Measurements from ENCODE around the gene ZBTB26. TPM values are rescaled to one million over a fixed set of nuclear protein-coding genes. Genes with fewer than 3 reads are reported as not detected.

ZBTB26 gene
- total and polyA plus RNA-seq, 2 donors (not counting 1 experiment from before 2014, with no cell fraction given) = 4.7 to 16.4 TPM

- Histone ChIP-seq H3K4me3 (ENCODE audit: control extremely low read depth in 1 of 5, extremely low read depth in 1 of 5, insufficient read depth in 1 of 5, low read depth in 2 of 5, low read length in 4 of 5) (no peak overlapping the region), H3K27ac (ENCODE audit: low read length in 2 of 2) (peak overlapping the region in 1 of 2 donors; percentile 44), H2AFZ (ENCODE audit: insufficient read depth, low read depth, low read length, poor library complexity, severe bottlenecking) (no peak overlapping the region), H3K9me3 (ENCODE audit: control extremely low read depth in 1 of 3, control insufficient read depth in 2 of 3, insufficient read depth in 1 of 3, low read length in 2 of 3) (no peaks in the 10 kb centered on the region), H3K4me2 (replicated peaks; ENCODE audit: low read depth, low read length, poor library complexity, severe bottlenecking) (no peak overlapping the region), H3K27me3 (replicated peaks in 1 of 4; ENCODE audit: control extremely low read depth in 1 of 4, control insufficient read depth in 3 of 4, insufficient read depth in 4 of 4, low read length in 3 of 4) (no peaks in the 10 kb centered on the region), H4K20me1 (ENCODE audit: control insufficient read depth, insufficient read depth, low read length, poor library complexity, severe bottlenecking) (peaks cover 25% of the 10 kb centered on the region), H3K36me3 (replicated peaks in 1 of 2; ENCODE audit: control extremely low read depth in 1 of 2, control insufficient read depth in 1 of 2, extremely low read depth in 1 of 2, insufficient read depth in 2 of 2, low read length in 1 of 2) (peaks cover 1 to 14% of the 10 kb centered on the region in 2 experiments), H3K4me1 (ENCODE audit: control insufficient read depth in 2 of 2, insufficient read depth in 2 of 2, low read length in 2 of 2) (peaks cover 18 to 31% of the 10 kb centered on the region in 2 donors), H3K79me2 (ENCODE audit: control insufficient read depth, insufficient read depth, low read length) (peaks cover 95% of the 10 kb centered on the region), H3K9ac (ENCODE audit: low read length) (no peak overlapping the region)
- Mint-ChIP-seq H3K4me3 (no peak overlapping the region), H3K27me3 (no peaks in the 10 kb centered on the region), H3K9me3 (ENCODE audit: insufficient read depth) (no peaks in the 10 kb centered on the region), H3K27ac (no peak overlapping the region), H3K4me1 (peaks cover 30% of the 10 kb centered on the region)
- intact Hi-C loops (cut with micrococcal nuclease) = no loop called here
- ChIA-PET POLR2A (interaction anchor here (0.6 kb wide), 1 partner anchor 1206 kb away, joined by 4 read pairs; no protein-coding TSS in a partner anchor), CTCF (no interaction called here)
- WGBS (ENCODE audit: insufficient coverage) = no CpG with 5 or more reads among the region's 1 CpG
- no peak for DNase-seq
- ATAC-seq (ENCODE audit: low read depth) = no peak
- TF ChIP-seq EZH2 (IDR thresholded peaks at IDR 0.05; ENCODE audit: borderline replicate concordance, insufficient read depth, low read depth, low read length, poor library complexity, severe bottlenecking) = no peak
- TF ChIP-seq CTCF (IDR thresholded peaks at IDR 0.05) = no peak
These were observed 33.3 kb downstream of the ZBTB26 start for GRCh38 chr9:122897969-122898368.

- Mint-ChIP-seq H3K27me3 (no peaks in the 10 kb centered on the region), H3K4me1 (no peaks in the 10 kb centered on the region), H3K9me3 (ENCODE audit: insufficient read depth) (no peaks in the 10 kb centered on the region), H3K27ac (no peak overlapping the region), H3K4me3 (no peak overlapping the region)
- H3K27me3 ChIP-seq (replicated peaks in 1 of 4; ENCODE audit: control extremely low read depth in 1 of 4, control insufficient read depth in 3 of 4, insufficient read depth in 4 of 4, low read length in 3 of 4) = no peaks in the 10 kb centered on the region
- no peak overlapping the region for H3K9ac ChIP-seq (ENCODE audit: low read length)
- H3K4me1 ChIP-seq (ENCODE audit: control insufficient read depth in 2 of 2, insufficient read depth in 2 of 2, low read length in 2 of 2) = no peaks in the 10 kb centered on the region
- intact Hi-C loops (cut with micrococcal nuclease) = no loop called here
- H3K4me3 ChIP-seq (ENCODE audit: control extremely low read depth in 1 of 5, extremely low read depth in 1 of 5, insufficient read depth in 1 of 5, low read depth in 2 of 5, low read length in 4 of 5) = no peak overlapping the region
- ChIA-PET CTCF (no interaction called here), POLR2A (no interaction called here)
- H3K4me2 ChIP-seq (replicated peaks; ENCODE audit: low read depth, low read length, poor library complexity, severe bottlenecking) = no peak overlapping the region
- ATAC-seq (ENCODE audit: low read depth) = no peak
- peaks cover 19% of the 10 kb centered on the region for H3K79me2 ChIP-seq (ENCODE audit: control insufficient read depth, insufficient read depth, low read length)
- H3K36me3 ChIP-seq (replicated peaks in 1 of 2; ENCODE audit: control extremely low read depth in 1 of 2, control insufficient read depth in 1 of 2, extremely low read depth in 1 of 2, insufficient read depth in 2 of 2, low read length in 1 of 2) = peaks cover 9 to 61% of the 10 kb centered on the region in 2 experiments
- whole genome bisulfite sequencing (ENCODE audit: insufficient coverage) = 100% methylated on average over 1 of the region's 3 CpGs
- no peaks in the 10 kb centered on the region for H3K9me3 ChIP-seq (ENCODE audit: control extremely low read depth in 1 of 3, control insufficient read depth in 2 of 3, insufficient read depth in 1 of 3, low read length in 2 of 3)
- H2AFZ ChIP-seq (ENCODE audit: insufficient read depth, low read depth, low read length, poor library complexity, severe bottlenecking) = no peak overlapping the region
- H4K20me1 ChIP-seq (ENCODE audit: control insufficient read depth, insufficient read depth, low read length, poor library complexity, severe bottlenecking) = peaks cover 4% of the 10 kb centered on the region
- no peak for DNase-seq
- no peak for TF ChIP-seq EZH2 (IDR thresholded peaks at IDR 0.05; ENCODE audit: borderline replicate concordance, insufficient read depth, low read depth, low read length, poor library complexity, severe bottlenecking)
- TF ChIP-seq CTCF (IDR thresholded peaks at IDR 0.05) = no peak
- H3K27ac ChIP-seq (ENCODE audit: low read length in 2 of 2) = no peak overlapping the region
These were observed 42.8 kb downstream of the ZBTB26 start for GRCh38 chr9:122888480-122888879.
